Adrenal gland (tissue), 12 donors: ENCODE results near the gene PLBD2. TPM values are rescaled to one million over a fixed set of nuclear protein-coding genes. Genes with fewer than 3 reads are reported as not detected.

Source experiments
- DNase-seq, 7 donors: peaks; one replicate each; pipeline ENCODE4 v3.0.0-alpha.2; 2019 to 2020
- H3K27ac ChIP-seq, 5 donors: fragments of 200-600 bp; sonication (generic) in 4 of 5; 1 replicate in 3 of 5; 2 replicates in 2 of 5; pipeline versions ENCODE4 v1.5.1 to v1.8.0; 2016 to 2020; ENCODE audit warnings: mild to moderate bottlenecking in 1 of 5
- H3K27me3 ChIP-seq: fragments of 200-600 bp; 2 replicates; pipeline ENCODE4 v1.8.0; 2021
- H3K36me3 ChIP-seq, 2 donors: fragments of 200-600 bp; replicated peaks in 1 of 2; 1 replicate in 1 of 2; 2 replicates in 1 of 2; pipeline versions ENCODE4 v1.5.1 to v1.8.0; 2018 to 2022
- H3K4me1 ChIP-seq, 2 donors: fragments of 200-600 bp; replicated peaks in 1 of 2; 1 replicate in 1 of 2; 2 replicates in 1 of 2; pipeline versions ENCODE4 v1.5.1 to v1.8.0; 2018 to 2021
- H3K4me3 ChIP-seq, 4 donors: fragments of 200-600 bp; sonication (generic) in 3 of 4; one replicate each; pipeline ENCODE4 v1.5.1; 2016 to 2018
- H3K9me3 ChIP-seq, 3 donors: fragments of 200-600 bp; sonication (generic) in 1 of 3; replicated peaks in 1 of 3; 1 replicate in 2 of 3; 2 replicates in 1 of 3; pipeline versions ENCODE4 v1.5.1 to v1.8.0; 2016 to 2021
- CTCF ChIP-seq, 6 experiments: fragments of 450-650 bp in 4 of 6; fragments of 200-600 bp in 2 of 6; sonication (generic) in 1 of 6; IDR thresholded peaks; 1 replicate in 5 of 6; 2 replicates in 1 of 6; pipeline versions ENCODE4 v1.5.1 to v1.8.0; 2016 to 2021; ENCODE audit warnings: antibody characterized with exemption in 6 of 6, mild to moderate bottlenecking in 2 of 6, moderate library complexity in 1 of 6
- POLR2A ChIP-seq, 2 donors: fragments of 450-650 bp; IDR thresholded peaks; one replicate each; pipeline ENCODE4 v1.6.1; 2017; ENCODE audit warnings: antibody characterized with exemption in 2 of 2, mild to moderate bottlenecking in 2 of 2, moderate library complexity in 1 of 2
- WGBS, 4 donors: extraction: QIAGEN DNeasy Blood & Tissue Kit in 2 of 4; methylation state at CpG; one replicate each; pipeline versions ENCODE4 v1.1.5 to v1.1.7; 2013 to 2017; 5-methylcytosine and 5-hydroxymethylcytosine counted together
- intact Hi-C, 2 donors: fragments of 100-400 bp; cut with DNase I; formaldehyde crosslinking; loops; one replicate each; pipeline versions ENCODE4 v1.14.1 to v1.15.0; 2022 to 2023
- polyA plus RNA-seq, 3 donors: library from polyadenylated mRNA; stranded (reverse); fragments of 200-250 nt in 2 of 3; fragments of 350-450 nt in 1 of 3; fragmentation: Illumina TruSeq in 1 of 3; extraction: RNeasy Lipid Tissue Mini Kit (QIAGEN cat#74804) in 1 of 3; gene quantifications; one replicate each; pipeline ENCODE4 v1.2.3, GENCODE V29; 2013 to 2014
- total RNA-seq, 9 donors: library from RNA; depleted of rRNA in 4 of 9; stranded (reverse); fragments of >200 nt in 4 of 9; fragments of 120-200 nt in 1 of 9; fragmentation: NEBNext Ultra II Directional in 1 of 9; extraction: Animal tissue kit (Norgen Biotek cat#: 25700) in 1 of 9; gene quantifications; one replicate each; pipeline versions ENCODE4 v1.1.0 to v1.2.4, GENCODE V29; 2013 to 2023
- donor health status: healthy with polysubstance abuse.
- donor health status: Bipolar disorder and iron deficiency.
- donor health status: DM: yes; HTN: yes; CAD: no.
- donor health status: DM: no; HTN: no; CAD: no.
- donor health status: DM: no; HTN: no; CAD: no.
- donor health status: DM: yes; HTN: yes; CAD: no.

The PLBD2 gene
- total and polyA plus RNA-seq, 12 donors: 66.7 to 467 (median 305) TPM

- intact Hi-C loops: loop anchor here (10.0 kb wide), 2 partner anchors 108 to 238 kb away; partner anchors contain the start of genes DDX54 (in 1 of the 2) and RITA1 (in 1 of the 2)
- H3K4me3 ChIP-seq: peak overlapping the region in 2 of 4 donors; percentile 49 to 62
- no peaks in the 10 kb centered on the region for H3K9me3 ChIP-seq
- no peak for TF ChIP-seq CTCF (IDR thresholded peaks at IDR 0.05)
- TF ChIP-seq POLR2A (IDR thresholded peaks at IDR 0.05): no peak
- peaks cover 18 to 29% of the 10 kb centered on the region in 2 donors for H3K4me1 ChIP-seq
- WGBS, 4 donors: 40 to 75% (median 64%) methylated on average over 6 of the region's 6 CpGs
- H3K27ac ChIP-seq: peak overlapping the region; percentile 34 to 90 (median 65)
- no peak for DNase-seq
- no peaks in the 10 kb centered on the region for H3K36me3 ChIP-seq
- no peaks in the 10 kb centered on the region for H3K27me3 ChIP-seq
Observed at GRCh38 chr12:113422886-113423669, 64.7 kb downstream of the PLBD2 start.

- 77 to 88% (median 88%) methylated on average over 1 of the region's 1 CpG for WGBS, 4 donors
- peaks cover 10 to 16% of the 10 kb centered on the region in 2 donors for H3K4me1 ChIP-seq
- H3K4me3 ChIP-seq: no peak overlapping the region
- intact Hi-C loops: loop anchor here (10.0 kb wide), 2 partner anchors 110 to 240 kb away; partner anchors contain the start of genes DDX54 (in 1 of the 2) and RITA1 (in 1 of the 2)
- H3K36me3 ChIP-seq: no peaks in the 10 kb centered on the region
- no peaks in the 10 kb centered on the region for H3K27me3 ChIP-seq
- H3K27ac ChIP-seq: no peak overlapping the region
- no peak for TF ChIP-seq POLR2A (IDR thresholded peaks at IDR 0.05)
- no peak for TF ChIP-seq CTCF (IDR thresholded peaks at IDR 0.05)
- H3K9me3 ChIP-seq: no peaks in the 10 kb centered on the region
- no peak for DNase-seq
Observed at GRCh38 chr12:113424456-113424855, 66.1 kb downstream of the PLBD2 start.

GRCh38 chr12:113424915-113425823 is 66.8 kb downstream of the PLBD2 start:
- intact Hi-C loops: loop anchor here (5.0 to 10.0 kb wide), 3 partner anchors 110 to 240 kb away; partner anchors contain the start of genes DDX54 (in 1 of the 2) and RITA1 (in 1 of the 2)

More at GRCh38 chr12:113424915-113425823, 66.8 kb downstream of the PLBD2 start:
- peak; percentile 53 to 84 (median 63) for DNase-seq
- H3K9me3 ChIP-seq: no peaks in the 10 kb centered on the region
- 59 to 62% (median 59%) methylated on average over 19 to 20 of the region's 20 CpGs for WGBS, 4 donors
- TF ChIP-seq CTCF (IDR thresholded peaks at IDR 0.05): peak; percentile 64 to 91 (median 81)
- TF ChIP-seq POLR2A (IDR thresholded peaks at IDR 0.05): no peak
- H3K27me3 ChIP-seq: no peaks in the 10 kb centered on the region
- no peaks in the 10 kb centered on the region for H3K36me3 ChIP-seq
- peaks cover 10 to 16% of the 10 kb centered on the region in 2 donors for H3K4me1 ChIP-seq
- H3K27ac ChIP-seq: no peak overlapping the region
- no peak overlapping the region for H3K4me3 ChIP-seq
